ENCODE data around the gene SLC26A1.

GRCh38 chr4:954211-955020, 38.8 kb downstream of the SLC26A1 start:
- no peak for TF ChIP-seq CTCF (IDR thresholded peaks at IDR 0.05)
- TF ChIP-seq POLR2A (IDR thresholded peaks at IDR 0.05), result no peak
- no peak for TF ChIP-seq EP300 (IDR thresholded peaks at IDR 0.05)

Measured in tibial nerve (tissue), 4 donors.